GM12878 (cell line): ENCODE results near the gene MN1.

Experiments used
- CHD2 ChIP-seq: IDR thresholded peaks from 2 replicates; pipeline ENCODE4 v1.6.1; 2011; ENCODE audit warnings: low read depth, low read length, improper control_type of control experiment, borderline replicate concordance
- CTCF ChIP-seq, 3 experiments: IDR thresholded peaks in 2 of 3; conservative IDR thresholded peaks in 1 of 3; 2 replicates each; pipeline ENCODE4 v1.5.1; 2011; ENCODE audit warnings: low read depth in 3 of 3, low read length in 3 of 3, mild to moderate bottlenecking in 3 of 3, control low read depth in 2 of 3, moderate library complexity in 2 of 3, inconsistent platforms in 1 of 3, mixed read lengths in 1 of 3; ENCODE audit not compliant: control insufficient read depth in 2 of 3, insufficient read depth in 1 of 3; ENCODE audit errors: extremely low read depth in 1 of 3
- EZH2 ChIP-seq: IDR thresholded peaks from 2 replicates; pipeline ENCODE4 v1.6.1; 2012; ENCODE audit warnings: low read depth, mild to moderate bottlenecking, control low read depth, inconsistent platforms, low read length, borderline replicate concordance; ENCODE audit not compliant: control insufficient read depth
- HSF1 ChIP-seq: fragments of 150-350 bp; IDR thresholded peaks from 2 replicates; pipeline ENCODE4 v1.6.1; 2014; ENCODE audit warnings: mild to moderate bottlenecking, low read depth, low read length
- MAX ChIP-seq: IDR thresholded peaks from 2 replicates; pipeline ENCODE4 v1.6.1; 2012; ENCODE audit warnings: low read depth, low read length, improper control_type of control experiment
- MXI1 ChIP-seq: fragments of 150-350 bp; IDR thresholded peaks from 2 replicates; pipeline ENCODE4 v1.6.1; 2011; ENCODE audit warnings: low read depth, mild to moderate bottlenecking, inconsistent platforms, low read length, improper control_type of control experiment
- REST ChIP-seq: IDR thresholded peaks from 2 replicates; pipeline ENCODE4 v1.6.1; 2012; ENCODE audit warnings: mild to moderate bottlenecking, low read depth, low read length
- TCF12 ChIP-seq: IDR thresholded peaks from 2 replicates; pipeline ENCODE4 v1.6.1; 2011; ENCODE audit warnings: low read depth, mild to moderate bottlenecking, low read length

GRCh38 chr22:27786291-27786932 lies 15.1 kb downstream of the MN1 start:
- no peak for TF ChIP-seq HSF1
- no peak for TF ChIP-seq MXI1
- no peak for TF ChIP-seq CTCF (IDR thresholded peaks at IDR 0.05 in 2 of 3, conservative IDR thresholded peaks at IDR 0.05 in 1 of 3; ENCODE audit: control insufficient read depth in 2 of 3, extremely low read depth in 1 of 3, insufficient read depth in 1 of 3, low read depth in 3 of 3, low read length in 3 of 3)
- TF ChIP-seq EZH2, result no peak
- TF ChIP-seq CHD2, result no peak
- TF ChIP-seq MAX, result no peak
- TF ChIP-seq REST, result no peak
- TF ChIP-seq TCF12, result no peak
